Natural killer cell treated with Interleukin-12 subunit alpha and Interleukin-12 subunit beta and Interleukin-15 and Interleukin-18, amount 100 ng/mL, for 72 hours (primary cell): ENCODE results near the gene CYP2B6. TPM values are rescaled to one million over a fixed set of nuclear protein-coding genes. Genes with fewer than 3 reads are reported as not detected.
"Not testable (repeated sequence)": the region's sequence is repeated elsewhere in the genome, so short reads cannot be mapped to it uniquely, and the experiment has no call there.

Experiments
- ATAC-seq, 2 donors: fragments of 150-1000 bp; cut with Tn5 transposase in 1 of 2; sonication (Bioruptor Pico), chemical (Tn5 transposase) in 1 of 2; 2 replicates each; pipeline ENCODE4 v1.10.0; 2021
- DNase-seq: peaks from one replicate; pipeline ENCODE4 v3.0.0; 2022; ENCODE audit warnings: low spot score
- H3K27ac Mint-ChIP-seq, 2 donors: 1 replicate in 1 of 2; 2 replicates in 1 of 2; pipeline ENCODE4 v1.8.0; 2022; ENCODE audit warnings: mixed read lengths in 2 of 2, mild to moderate bottlenecking in 1 of 2, moderate library complexity in 1 of 2
- H3K27me3 Mint-ChIP-seq, 2 donors: 1 replicate in 1 of 2; 2 replicates in 1 of 2; pipeline ENCODE4 v1.8.0; 2022; ENCODE audit warnings: mixed read lengths in 2 of 2
- H3K36me3 Mint-ChIP-seq: one replicate; pipeline ENCODE4 v1.8.0; 2022; ENCODE audit warnings: mixed read lengths
- H3K4me1 Mint-ChIP-seq, 2 donors: 1 replicate in 1 of 2; 2 replicates in 1 of 2; pipeline ENCODE4 v1.8.0; 2022; ENCODE audit warnings: low read depth in 2 of 2, mixed read lengths in 2 of 2, mild to moderate bottlenecking in 1 of 2
- H3K4me3 Mint-ChIP-seq: one replicate; pipeline ENCODE4 v1.8.0; 2022; ENCODE audit warnings: mixed read lengths
- H3K9me3 Mint-ChIP-seq: 2 replicates; pipeline ENCODE4 v1.8.0; 2022; ENCODE audit warnings: mixed read lengths
- total RNA-seq, 2 donors: library from RNA; stranded (reverse); gene quantifications; one replicate each; pipeline ENCODE4 v1.2.3, GENCODE V29; 2022

Gene CYP2B6
- total RNA-seq, 2 donors from 2014 or later, result not detected

DNA sequence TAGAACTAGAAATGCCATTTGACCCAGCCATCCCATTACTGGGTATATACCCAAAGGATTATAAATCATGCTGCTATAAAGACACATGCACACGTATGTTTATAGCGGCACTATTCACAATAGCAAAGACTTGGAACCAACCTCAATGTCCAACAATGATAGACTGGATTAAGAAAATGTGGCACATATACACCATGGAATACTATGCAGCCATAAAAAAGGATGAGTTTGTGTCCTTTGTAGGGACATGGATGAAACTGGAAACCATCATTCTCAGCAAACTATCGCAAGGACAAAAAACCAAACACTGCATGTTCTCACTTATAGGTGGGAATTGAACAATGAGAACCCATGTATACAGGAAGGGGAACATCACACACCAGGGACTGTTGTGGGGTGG, 23.0 kb upstream of the CYP2B6 start:
- H3K4me3 Mint-ChIP-seq, H3K36me3 Mint-ChIP-seq, H3K27ac Mint-ChIP-seq, H3K9me3 Mint-ChIP-seq, DNase-seq, ATAC-seq: not testable (repeated sequence)
- peaks cover 7 to 17% of the 10 kb centered on the region in 2 donors for H3K4me1 Mint-ChIP-seq
- peaks cover 7 to 24% of the 10 kb centered on the region in 2 donors for H3K27me3 Mint-ChIP-seq

- DNase-seq, H3K36me3 Mint-ChIP-seq, ATAC-seq, H3K9me3 Mint-ChIP-seq, H3K4me3 Mint-ChIP-seq, H3K27ac Mint-ChIP-seq: not testable (repeated sequence)
- H3K4me1 Mint-ChIP-seq, result peaks cover 9 to 17% of the 10 kb centered on the region in 2 donors
- peaks cover 7 to 19% of the 10 kb centered on the region in 2 donors for H3K27me3 Mint-ChIP-seq
These were observed 21.4 kb upstream of the CYP2B6 start for GRCh38 chr19:40969721-40970120.

DNA sequence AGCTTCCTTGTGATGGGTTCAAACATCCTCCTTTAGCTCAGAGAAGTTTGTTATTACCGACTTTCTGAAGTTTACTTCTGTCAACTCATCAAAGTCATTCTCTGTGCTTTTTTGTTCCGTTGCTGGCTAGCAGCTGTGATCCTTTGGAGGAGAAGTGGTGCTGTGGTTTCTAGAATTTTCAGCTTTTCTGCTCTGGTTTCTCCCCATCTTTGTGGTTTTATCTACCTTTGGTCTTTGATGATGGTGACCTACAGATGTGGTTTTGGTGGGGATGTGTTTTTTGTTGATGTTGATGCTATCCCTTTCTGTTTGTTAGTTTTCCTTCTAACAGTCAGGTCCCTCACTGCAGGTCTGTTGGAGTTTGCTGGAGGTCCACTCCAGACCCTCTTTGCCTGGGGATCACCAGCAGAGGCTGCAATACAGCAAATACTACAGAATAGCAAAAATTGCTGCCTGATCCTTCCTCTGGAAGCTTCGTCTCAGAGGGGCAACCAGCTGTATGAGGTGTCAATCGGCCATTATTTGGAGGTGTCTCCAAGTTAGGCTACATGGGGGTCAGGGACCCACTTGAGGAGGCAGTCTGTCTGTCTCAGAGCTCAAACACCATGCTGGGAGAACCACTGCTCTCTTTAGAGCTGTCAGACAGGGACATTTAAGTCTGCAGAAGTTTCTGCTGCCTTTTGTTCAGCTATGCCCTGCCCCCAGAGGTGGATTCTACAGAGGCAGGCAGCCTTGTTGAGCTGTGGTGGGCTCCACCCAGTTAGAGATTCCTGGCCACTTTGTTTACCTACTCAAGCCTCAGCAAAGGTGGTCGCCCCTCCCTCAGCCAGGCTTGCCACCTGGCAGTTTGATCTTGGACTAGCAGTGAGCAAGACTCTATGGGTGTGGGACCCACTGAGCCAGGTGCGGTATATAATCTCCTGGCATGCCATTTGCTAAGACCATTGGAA, 20.4 kb upstream of the CYP2B6 start:
- peaks cover 9 to 17% of the 10 kb centered on the region in 2 donors for H3K4me1 Mint-ChIP-seq

GRCh38 chr19:40974633-40975037, 16.4 kb upstream of the CYP2B6 start:
- ATAC-seq, result peak in 1 of 2 donors; percentile 57
- H3K4me3 Mint-ChIP-seq, result no peak overlapping the region
- peaks cover 9 to 10% of the 10 kb centered on the region in 2 donors for H3K4me1 Mint-ChIP-seq
- H3K27ac Mint-ChIP-seq, result no peak overlapping the region
- peak; percentile 83 for DNase-seq
- no peaks in the 10 kb centered on the region for H3K36me3 Mint-ChIP-seq
- H3K27me3 Mint-ChIP-seq, result peaks cover 4 to 25% of the 10 kb centered on the region in 2 donors
- H3K9me3 Mint-ChIP-seq, result no peaks in the 10 kb centered on the region

More for the DNA sequence above, 20.4 kb upstream of the CYP2B6 start:
- not testable (repeated sequence) for H3K36me3 Mint-ChIP-seq, DNase-seq, H3K27ac Mint-ChIP-seq, ATAC-seq, H3K9me3 Mint-ChIP-seq
- peaks cover 7 to 21% of the 10 kb centered on the region in 2 donors for H3K27me3 Mint-ChIP-seq
- peak overlapping the region; percentile 1 for H3K4me3 Mint-ChIP-seq

DNA sequence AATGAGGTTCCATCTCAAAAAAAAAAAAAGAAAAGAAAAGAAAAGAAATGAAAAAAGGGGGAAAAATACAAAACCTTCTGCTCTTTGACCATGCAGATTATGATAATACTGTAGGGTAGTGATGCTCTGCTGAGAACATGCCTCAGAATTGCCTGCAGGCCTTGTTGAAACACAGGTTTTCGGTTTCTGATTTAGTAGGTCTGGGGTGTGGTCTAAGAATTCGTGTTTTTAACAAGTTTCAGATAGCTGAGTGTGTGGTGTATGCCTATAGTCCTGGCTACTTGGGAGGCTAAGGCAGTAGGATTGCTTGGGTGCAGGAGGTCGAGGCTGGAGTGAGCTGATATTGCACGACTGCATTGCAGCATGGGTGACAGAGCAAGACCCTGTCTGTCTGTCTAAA, 14.9 kb upstream of the CYP2B6 start:
- H3K4me1 Mint-ChIP-seq, result peaks cover 0 to 3% of the 10 kb centered on the region in 2 donors
- DNase-seq (no peak), ATAC-seq (peak in 1 of 2 donors; percentile 17)
- no peaks in the 10 kb centered on the region for H3K36me3 Mint-ChIP-seq
- H3K27ac Mint-ChIP-seq, result no peak overlapping the region
- no peaks in the 10 kb centered on the region for H3K9me3 Mint-ChIP-seq
- no peak overlapping the region for H3K4me3 Mint-ChIP-seq
- H3K27me3 Mint-ChIP-seq, result peaks cover 19 to 28% of the 10 kb centered on the region in 2 donors

DNA sequence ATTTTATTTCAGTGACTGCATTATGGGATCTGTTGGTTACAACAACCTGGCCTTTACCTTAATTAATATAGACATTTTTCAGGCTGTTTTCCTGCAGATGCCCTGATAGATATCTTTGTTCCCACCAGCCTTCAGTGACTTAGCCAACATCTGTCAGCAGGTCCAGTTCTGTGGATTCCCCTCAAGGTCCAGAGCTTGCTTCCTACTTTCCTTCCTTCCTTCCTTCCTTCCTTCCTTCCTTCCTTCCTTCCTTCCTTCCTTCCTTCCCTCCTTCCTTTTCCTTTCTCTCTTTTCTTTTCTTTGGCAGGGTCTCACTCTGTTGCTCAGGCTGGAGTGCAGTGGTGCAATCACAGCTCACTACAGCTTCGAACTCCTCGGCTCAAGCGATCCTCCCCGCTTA, 14.4 kb upstream of the CYP2B6 start:
- DNase-seq, result no peak
- ATAC-seq, result no peak
- H3K36me3 Mint-ChIP-seq, result no peaks in the 10 kb centered on the region
- H3K27ac Mint-ChIP-seq, result no peak overlapping the region
- H3K9me3 Mint-ChIP-seq, result no peaks in the 10 kb centered on the region
- H3K4me3 Mint-ChIP-seq, result no peak overlapping the region
- peaks cover 24 to 32% of the 10 kb centered on the region in 2 donors for H3K27me3 Mint-ChIP-seq
- H3K4me1 Mint-ChIP-seq, result peaks cover 0 to 3% of the 10 kb centered on the region in 2 donors

DNA sequence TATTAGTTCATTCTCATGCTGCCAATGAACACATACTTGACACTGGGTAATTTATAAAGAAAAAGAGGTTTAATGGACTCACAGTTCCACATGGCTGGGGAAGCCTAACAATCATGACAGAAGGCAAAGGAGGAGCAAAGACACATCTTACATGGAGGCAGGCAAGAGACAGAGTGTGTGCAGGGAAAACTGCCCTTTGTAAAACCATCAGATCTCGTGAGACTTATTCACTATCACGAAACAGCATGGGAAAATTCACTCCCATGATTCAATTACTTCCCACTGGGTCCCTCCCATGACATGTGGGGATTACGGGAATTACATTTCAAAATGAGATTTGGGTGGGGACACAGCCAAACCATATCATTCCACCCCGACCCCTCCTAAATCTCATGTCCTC, 11.3 kb upstream of the CYP2B6 start:
- not testable (repeated sequence) for ATAC-seq, H3K27ac Mint-ChIP-seq

GRCh38 chr19:40980743-40981442, 10.2 kb upstream of the CYP2B6 start:
- not testable (repeated sequence) for H3K9me3 Mint-ChIP-seq, H3K4me3 Mint-ChIP-seq, H3K4me1 Mint-ChIP-seq, H3K27ac Mint-ChIP-seq, DNase-seq, ATAC-seq, H3K36me3 Mint-ChIP-seq
- peaks cover 34 to 36% of the 10 kb centered on the region in 2 donors for H3K27me3 Mint-ChIP-seq

More for the DNA sequence above, 11.3 kb upstream of the CYP2B6 start:
- not testable (repeated sequence) for DNase-seq, H3K36me3 Mint-ChIP-seq, H3K4me1 Mint-ChIP-seq, H3K9me3 Mint-ChIP-seq, H3K4me3 Mint-ChIP-seq
- H3K27me3 Mint-ChIP-seq, result peaks cover 36% of the 10 kb centered on the region in 2 donors

GRCh38 chr19:40981591-40981990, 9.5 kb upstream of the CYP2B6 start:
- Mint-ChIP-seq H3K4me1 (no peaks in the 10 kb centered on the region), H3K4me3 (no peak overlapping the region)

GRCh38 chr19:40982594-40983101, 8.4 kb upstream of the CYP2B6 start:
- H3K36me3 Mint-ChIP-seq, result no peaks in the 10 kb centered on the region
- ATAC-seq, result no peak

More at GRCh38 chr19:40981591-40981990, 9.5 kb upstream of the CYP2B6 start:
- Mint-ChIP-seq H3K36me3 (no peaks in the 10 kb centered on the region), H3K27ac (no peak overlapping the region), H3K9me3 (no peaks in the 10 kb centered on the region), H3K27me3 (peaks cover 36 to 39% of the 10 kb centered on the region in 2 donors)
- DNase-seq (no peak), ATAC-seq (no peak)

GRCh38 chr19:40989453-40989852, 1.6 kb upstream of the CYP2B6 start:
- peaks cover 16 to 21% of the 10 kb centered on the region in 2 donors for H3K27me3 Mint-ChIP-seq
- H3K4me3 Mint-ChIP-seq, result no peak overlapping the region
- ATAC-seq (no peak), DNase-seq (no peak)
- no peaks in the 10 kb centered on the region for H3K4me1 Mint-ChIP-seq
- H3K36me3 Mint-ChIP-seq, result peaks cover 6% of the 10 kb centered on the region
- peak overlapping the region in 1 of 2 donors; percentile 30 for H3K27ac Mint-ChIP-seq
- H3K9me3 Mint-ChIP-seq, result no peaks in the 10 kb centered on the region

More at GRCh38 chr19:40982594-40983101, 8.4 kb upstream of the CYP2B6 start:
- Mint-ChIP-seq H3K9me3 (no peaks in the 10 kb centered on the region), H3K27ac (no peak overlapping the region), H3K27me3 (peaks cover 34 to 37% of the 10 kb centered on the region in 2 donors), H3K4me1 (no peaks in the 10 kb centered on the region), H3K4me3 (no peak overlapping the region)
- DNase-seq, result no peak

DNA sequence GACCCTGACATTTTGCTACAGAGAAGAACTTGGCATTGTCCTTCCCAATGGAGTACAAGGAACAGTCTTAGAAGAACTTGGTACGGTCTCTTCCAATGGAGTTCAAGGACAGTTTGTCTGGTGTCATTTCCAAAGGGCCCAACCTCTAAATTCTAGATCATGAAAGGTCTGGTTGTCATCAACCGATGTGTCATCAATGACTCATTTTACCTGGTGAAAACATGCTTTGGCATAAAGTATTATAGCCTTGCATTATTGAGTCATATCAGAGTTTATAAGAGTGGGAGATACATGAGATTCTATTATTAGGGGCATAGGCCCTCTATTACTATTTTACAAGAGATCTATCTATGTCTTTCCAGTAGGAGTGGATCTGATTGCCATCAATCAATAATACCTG, 4.3 kb downstream of the CYP2B6 start:
- ATAC-seq, result no peak
- no peak for DNase-seq
- Mint-ChIP-seq H3K27me3 (peaks cover 15 to 16% of the 10 kb centered on the region in 2 donors), H3K4me1 (no peaks in the 10 kb centered on the region), H3K4me3 (no peak overlapping the region), H3K27ac (no peak overlapping the region), H3K9me3 (no peaks in the 10 kb centered on the region), H3K36me3 (no peaks in the 10 kb centered on the region)

- not testable (repeated sequence) for H3K36me3 Mint-ChIP-seq, ATAC-seq, H3K9me3 Mint-ChIP-seq, H3K4me1 Mint-ChIP-seq, H3K27ac Mint-ChIP-seq, H3K4me3 Mint-ChIP-seq, DNase-seq
- H3K27me3 Mint-ChIP-seq, result peaks cover 12 to 33% of the 10 kb centered on the region in 2 donors
These were observed 7.9 kb downstream of the CYP2B6 start for GRCh38 chr19:40999018-40999417.
